Medulla oblongata (tissue), 1 donor: ENCODE results near the gene KRTAP8-1.

Experiments used
- DNase-seq: peaks from one replicate; pipeline ENCODE4 v3.0.0-alpha.2; 2015; ENCODE audit errors: extremely low spot score

The KRTAP8-1 gene, protein sequence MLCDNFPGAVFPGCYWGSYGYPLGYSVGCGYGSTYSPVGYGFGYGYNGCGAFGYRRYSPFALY

GRCh38 chr21:30813174-30813573, at the start of gene KRTAP8-1:
KRTAP8-1 (minus strand) TSS chr21:30813274; CDS start chr21:30813220, 54 bp downstream.
- no peak for DNase-seq

- no peak for DNase-seq
Observed at GRCh38 chr21:30847627-30848500, 34.8 kb upstream of the KRTAP8-1 start.

DNA sequence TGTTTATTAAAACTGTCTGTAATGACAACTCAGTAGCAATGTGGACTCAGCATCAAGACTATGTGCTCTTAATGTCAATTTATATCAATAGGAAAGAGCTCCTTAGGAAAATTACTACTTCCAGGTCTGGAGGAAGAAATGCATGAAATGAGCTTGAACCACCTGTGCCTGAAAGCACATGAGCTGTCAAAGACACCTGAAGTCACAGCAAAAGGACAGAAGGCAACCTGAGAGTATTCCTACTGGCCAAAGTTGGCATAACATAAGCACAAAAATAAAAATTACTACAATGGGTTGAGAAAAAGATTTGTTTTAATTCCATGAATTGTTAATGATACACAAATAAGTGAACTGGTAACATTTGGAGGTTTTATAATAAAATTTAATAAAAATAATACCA, 29.9 kb upstream of the KRTAP8-1 start:
- DNase-seq = no peak

- no peak for DNase-seq
Observed at GRCh38 chr21:30839304-30839703, 26.2 kb upstream of the KRTAP8-1 start.

DNA sequence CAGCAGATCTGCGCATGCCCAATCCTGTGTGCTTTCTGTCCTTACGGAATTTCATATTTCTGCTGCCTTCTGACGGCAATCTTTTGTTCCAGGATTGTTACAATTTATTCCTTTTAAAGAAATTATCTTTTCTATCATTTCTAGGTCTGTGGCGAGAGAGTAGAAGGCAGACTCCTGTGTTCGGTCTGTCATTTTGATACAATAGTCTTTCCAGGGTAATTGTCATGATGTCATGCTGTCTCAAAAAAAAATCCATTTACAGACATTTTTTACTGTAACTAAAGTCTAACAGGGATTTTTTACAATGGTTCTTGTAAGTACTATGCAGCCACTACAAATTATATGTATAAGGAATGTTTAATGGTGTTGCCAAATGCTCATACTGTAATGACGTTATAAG, 25.5 kb upstream of the KRTAP8-1 start:
- no peak for DNase-seq

DNA sequence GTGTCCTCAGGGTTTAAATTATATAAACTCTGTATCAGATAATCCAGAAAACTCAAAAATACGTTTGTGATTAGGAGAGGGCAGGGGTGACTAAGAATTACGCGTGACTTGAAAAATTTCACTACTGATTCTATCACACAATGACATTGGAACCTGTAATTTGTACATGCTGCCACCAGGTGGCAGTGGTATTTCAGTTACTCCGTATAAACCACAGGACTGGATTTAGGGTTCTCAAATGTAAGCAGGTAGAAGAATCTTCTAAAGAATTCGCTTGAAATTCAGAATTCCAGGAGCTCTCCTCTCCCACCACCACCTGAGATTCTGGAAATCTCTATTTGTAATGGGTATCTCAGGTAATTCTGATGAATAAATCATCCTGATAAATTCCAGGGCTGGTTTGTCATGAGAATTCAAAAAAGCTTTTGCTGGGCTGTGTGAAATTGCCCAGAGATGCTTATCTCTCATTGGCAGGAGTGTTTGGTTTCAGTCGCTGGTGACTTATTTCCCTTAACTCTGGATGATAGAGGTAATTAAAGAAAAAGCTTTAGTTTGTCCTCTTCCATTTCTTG, 18.2 kb upstream of the KRTAP8-1 start:
- no peak for DNase-seq

DNA sequence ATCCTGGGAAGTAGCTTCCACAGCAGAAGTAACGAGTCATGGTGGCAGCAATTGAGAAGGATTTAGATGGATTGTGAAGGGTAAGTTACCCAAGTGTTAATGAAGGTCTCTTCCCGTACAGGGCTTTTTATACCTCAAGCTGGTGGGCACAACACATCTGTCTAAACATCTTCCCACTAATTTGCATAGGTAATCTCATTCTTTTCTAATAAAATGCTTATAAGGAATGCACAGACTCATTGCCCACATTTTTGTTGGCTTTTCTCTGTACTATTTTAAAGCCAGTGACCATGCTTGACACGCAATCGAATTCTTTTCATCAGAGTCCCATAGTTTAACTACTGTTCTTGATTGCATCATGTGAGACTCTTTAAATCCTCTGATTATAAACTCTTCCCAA, 16.6 kb upstream of the KRTAP8-1 start, which contains the start of gene KRTAP7-1:
KRTAP7-1 (minus strand) TSS at position 101 of the 400 bp plus-strand sequence; CDS start at position 40, 61 bp downstream.
- DNase-seq = no peak

DNA sequence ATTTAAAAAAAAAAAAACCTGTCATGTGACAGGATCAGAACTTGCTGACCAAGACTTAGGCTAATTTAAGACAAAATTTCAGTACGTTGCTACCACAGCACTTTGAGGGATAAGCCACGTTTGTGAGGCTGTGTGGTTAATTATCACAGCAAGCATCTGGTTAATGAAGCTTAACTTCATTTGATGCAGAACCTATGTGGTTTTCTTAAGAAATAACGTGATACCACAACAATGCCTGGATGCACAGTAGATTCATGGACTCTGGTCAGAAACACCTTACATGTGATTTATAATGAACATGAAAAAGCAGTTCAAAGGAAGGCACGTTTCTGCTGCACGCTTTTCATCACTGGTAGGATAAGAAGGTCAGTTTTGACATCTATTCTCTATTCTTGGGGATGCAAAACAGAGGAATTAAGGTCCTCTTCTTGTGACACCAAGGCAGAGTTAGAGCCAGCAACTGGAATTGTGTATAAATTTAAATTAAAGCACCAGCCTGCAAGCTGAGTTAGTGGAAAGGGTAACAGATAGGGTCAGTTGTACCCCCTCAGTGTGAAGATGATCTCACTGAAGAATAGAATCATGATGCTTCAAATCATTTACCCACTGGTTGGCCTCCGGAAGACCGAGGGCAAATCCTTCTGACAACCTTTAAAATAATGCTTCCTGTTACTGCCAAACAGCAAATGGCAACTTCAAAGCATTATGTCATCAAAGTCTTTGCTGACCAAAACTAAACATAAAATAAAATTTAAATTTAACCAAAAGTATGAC, 6.0 kb upstream of the KRTAP8-1 start:
- DNase-seq = no peak

- DNase-seq = no peak
Observed at GRCh38 chr21:30800605-30801004, 12.5 kb downstream of the KRTAP8-1 start.

- DNase-seq = no peak
Observed at GRCh38 chr21:30793581-30794314, 19.3 kb downstream of the KRTAP8-1 start.

DNA sequence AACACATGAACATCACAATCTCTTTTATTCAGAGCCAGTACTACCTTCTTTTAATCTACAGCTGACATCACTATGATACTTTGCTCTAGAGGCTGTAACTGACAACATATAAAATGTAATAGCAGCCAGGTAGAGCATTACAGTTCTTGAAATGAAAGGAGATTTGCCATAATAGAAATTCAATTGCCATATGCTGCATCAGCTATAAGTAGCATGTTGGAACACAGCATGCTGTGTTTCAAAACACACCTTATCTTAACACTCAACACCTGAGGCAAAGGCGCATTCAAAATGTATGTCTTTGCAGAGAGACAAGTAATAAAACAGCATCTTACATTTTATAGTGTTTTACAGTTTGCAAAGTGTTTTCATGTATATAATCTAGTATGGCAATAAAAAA, 33.8 kb downstream of the KRTAP8-1 start:
- DNase-seq = no peak

DNA sequence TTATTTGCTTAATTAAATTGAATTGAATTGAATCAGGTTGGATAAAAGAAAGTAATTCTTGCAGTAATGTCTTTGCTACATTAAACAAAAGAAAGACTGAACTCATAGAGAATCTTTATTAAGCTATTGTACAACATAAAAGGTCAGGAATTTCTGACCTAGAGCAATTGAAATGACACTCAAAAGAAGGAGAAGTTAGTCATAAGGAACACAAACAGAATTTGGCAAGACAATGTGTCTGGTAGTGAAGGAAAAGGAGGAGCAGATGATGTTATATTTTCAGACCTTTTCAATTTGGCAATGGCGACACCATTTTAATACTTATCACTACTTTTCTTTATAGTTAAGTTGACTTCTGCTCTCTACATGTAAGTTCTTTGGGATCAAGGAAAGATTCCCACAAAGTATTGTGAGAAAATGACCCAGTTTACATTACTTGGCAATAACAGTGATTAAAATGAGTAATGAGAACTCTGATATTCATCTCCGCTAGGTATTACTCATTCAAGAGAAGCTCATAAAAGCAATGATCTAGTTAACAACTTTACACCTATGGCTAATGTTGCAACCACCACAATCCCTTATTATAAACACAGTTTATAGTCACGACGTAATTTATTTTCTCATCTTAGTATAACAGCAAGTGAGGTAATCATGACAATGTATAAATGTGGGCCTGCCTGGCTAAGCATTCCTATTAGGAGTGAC, 43.2 kb downstream of the KRTAP8-1 start:
- no peak for DNase-seq
